Measurements from ENCODE around the gene PRSS16. TPM values are rescaled to one million over a fixed set of nuclear protein-coding genes. Genes with fewer than 3 reads are reported as not detected.

The PRSS16 gene
- total RNA-seq, 3 donors from 2014 or later, result 0.80 to 31.0 (median 12.8) TPM

DNA sequence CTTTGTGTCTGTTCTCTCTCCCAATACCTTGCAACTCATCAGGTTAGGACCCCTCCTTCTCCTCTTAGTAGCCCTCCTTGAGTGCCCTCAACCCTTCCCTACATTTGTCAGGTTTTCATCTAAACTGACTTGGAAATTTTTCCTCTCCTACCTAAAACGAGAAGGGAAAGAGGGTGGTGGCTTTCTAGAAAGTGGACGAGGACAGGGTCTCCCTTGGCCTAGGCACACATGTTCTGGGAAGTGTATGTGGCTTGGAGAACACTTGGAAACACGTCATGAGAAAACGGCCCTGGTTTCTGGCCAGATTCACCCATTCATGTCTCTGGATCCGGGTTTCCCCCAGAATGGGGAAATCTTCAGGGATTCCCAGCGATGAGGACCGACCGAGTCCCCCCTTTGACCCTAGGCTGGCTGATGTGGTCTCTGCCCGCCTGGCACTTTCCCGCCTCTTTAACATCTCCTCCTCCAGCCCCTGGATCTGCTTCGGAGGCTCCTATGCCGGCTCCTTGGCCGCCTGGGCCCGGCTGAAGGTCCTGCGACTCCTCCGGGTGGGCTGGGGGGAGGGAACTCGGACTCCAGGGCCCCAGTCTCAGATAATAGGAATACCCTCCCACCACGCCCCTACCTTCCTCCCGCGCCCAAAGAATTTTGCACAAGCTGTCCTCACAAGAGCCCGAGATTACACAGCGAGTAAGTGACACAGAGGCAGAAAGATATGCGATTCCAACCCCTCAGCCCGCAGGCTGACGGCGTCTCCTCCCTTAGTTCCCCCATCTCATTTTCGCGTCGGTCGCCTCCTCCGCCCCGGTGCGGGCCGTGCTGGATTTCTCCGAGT, 3.0 kb downstream of the PRSS16 start:
- Histone ChIP-seq H3K9me3 (no peaks in the 10 kb centered on the region), H3K27me3 (peaks cover 0 to 33% of the 10 kb centered on the region in 2 donors), H3K36me3 (no peaks in the 10 kb centered on the region), H3K4me3 (peak overlapping the region; percentile 25 to 86 (median 74)), H3K27ac (peak overlapping the region; percentile 89 to 92), H3K4me1 (no peaks in the 10 kb centered on the region)
- TF ChIP-seq POLR2AphosphoS5 (IDR thresholded peaks at IDR 0.05) (no peak), POLR2A (IDR thresholded peaks at IDR 0.05) (no peak)
- TF ChIP-seq, protein P1, sequence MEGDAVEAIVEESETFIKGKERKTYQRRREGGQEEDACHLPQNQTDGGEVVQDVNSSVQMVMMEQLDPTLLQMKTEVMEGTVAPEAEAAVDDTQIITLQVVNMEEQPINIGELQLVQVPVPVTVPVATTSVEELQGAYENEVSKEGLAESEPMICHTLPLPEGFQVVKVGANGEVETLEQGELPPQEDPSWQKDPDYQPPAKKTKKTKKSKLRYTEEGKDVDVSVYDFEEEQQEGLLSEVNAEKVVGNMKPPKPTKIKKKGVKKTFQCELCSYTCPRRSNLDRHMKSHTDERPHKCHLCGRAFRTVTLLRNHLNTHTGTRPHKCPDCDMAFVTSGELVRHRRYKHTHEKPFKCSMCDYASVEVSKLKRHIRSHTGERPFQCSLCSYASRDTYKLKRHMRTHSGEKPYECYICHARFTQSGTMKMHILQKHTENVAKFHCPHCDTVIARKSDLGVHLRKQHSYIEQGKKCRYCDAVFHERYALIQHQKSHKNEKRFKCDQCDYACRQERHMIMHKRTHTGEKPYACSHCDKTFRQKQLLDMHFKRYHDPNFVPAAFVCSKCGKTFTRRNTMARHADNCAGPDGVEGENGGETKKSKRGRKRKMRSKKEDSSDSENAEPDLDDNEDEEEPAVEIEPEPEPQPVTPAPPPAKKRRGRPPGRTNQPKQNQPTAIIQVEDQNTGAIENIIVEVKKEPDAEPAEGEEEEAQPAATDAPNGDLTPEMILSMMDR (IDR thresholded peaks at IDR 0.05), result no peak
- DNase-seq (ENCODE audit: low spot score in 2 of 2), result no peak
- intact Hi-C loops (cut with DNase I; ENCODE audit: low total_unique reads), result no loop called here

DNA sequence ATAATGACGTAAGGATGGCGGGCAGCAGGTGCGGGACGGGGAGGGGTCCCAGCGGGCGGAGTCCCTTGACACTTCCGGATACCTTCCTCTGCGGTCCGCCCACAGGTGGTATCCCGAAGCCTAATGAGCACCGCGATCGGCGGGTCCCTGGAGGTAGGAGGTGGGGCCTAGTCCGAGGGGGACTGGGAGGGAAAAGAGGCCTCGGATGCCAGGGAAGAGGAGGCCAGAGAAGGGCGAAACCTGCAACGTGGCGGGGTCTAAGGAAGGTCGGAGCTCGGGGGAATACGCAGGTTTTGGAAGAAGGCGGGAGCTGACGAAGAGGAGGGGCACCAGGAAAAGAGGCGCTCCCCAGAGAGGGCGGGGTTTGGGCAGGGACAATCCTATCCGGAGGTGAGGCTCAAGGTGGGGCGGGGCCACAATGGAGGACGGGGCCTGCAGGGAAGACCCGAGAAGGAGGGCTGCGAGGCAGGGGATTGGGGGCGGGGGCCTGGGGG, 3.7 kb downstream of the PRSS16 start:
- Histone ChIP-seq H3K9me3 (no peaks in the 10 kb centered on the region), H3K27ac (peak overlapping the region; percentile 89 to 92), H3K36me3 (no peaks in the 10 kb centered on the region), H3K4me3 (peak overlapping the region; percentile 25 to 86 (median 74)), H3K4me1 (no peaks in the 10 kb centered on the region), H3K27me3 (peaks cover 0 to 27% of the 10 kb centered on the region in 2 donors)
- intact Hi-C loops (cut with DNase I; ENCODE audit: low total_unique reads), result no loop called here
- peak; percentile 90 to 92 for DNase-seq (ENCODE audit: low spot score in 2 of 2)
- TF ChIP-seq, protein P1 (IDR thresholded peaks at IDR 0.05), result no peak
- TF ChIP-seq POLR2AphosphoS5 (IDR thresholded peaks at IDR 0.05) (peak in 2 of 3 donors; percentile 10 to 75), POLR2A (IDR thresholded peaks at IDR 0.05) (no peak)

DNA sequence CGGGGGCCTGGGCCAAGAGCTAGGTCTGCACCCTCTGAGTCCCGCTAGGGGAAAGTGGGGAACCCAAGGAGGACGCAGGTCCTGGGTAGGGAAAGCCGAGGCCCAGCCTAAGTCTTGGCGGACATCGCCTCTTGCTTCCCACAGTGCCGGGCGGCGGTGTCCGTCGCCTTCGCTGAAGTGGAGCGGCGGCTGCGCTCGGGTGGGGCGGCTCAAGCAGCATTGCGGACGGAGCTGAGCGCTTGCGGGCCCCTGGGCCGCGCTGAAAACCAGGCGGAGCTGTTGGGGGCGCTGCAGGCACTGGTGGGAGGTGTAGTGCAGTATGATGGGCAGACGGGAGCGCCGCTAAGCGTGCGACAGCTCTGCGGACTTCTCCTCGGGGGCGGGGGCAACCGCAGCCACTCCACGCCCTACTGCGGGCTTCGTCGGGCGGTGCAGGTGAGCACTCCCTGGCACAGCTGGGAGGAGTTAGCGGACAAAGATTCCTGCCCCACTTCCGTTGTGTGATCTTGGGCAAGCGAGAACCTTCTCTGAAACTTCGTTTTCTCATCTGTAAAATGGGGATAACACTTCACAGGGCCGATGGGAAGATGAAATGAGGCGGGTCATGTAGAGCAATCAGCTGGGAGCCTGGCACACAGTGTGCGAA, 4.2 kb downstream of the PRSS16 start:
- peak in 1 of 3 donors; percentile 12 for TF ChIP-seq POLR2AphosphoS5 (IDR thresholded peaks at IDR 0.05)
- no peak for TF ChIP-seq POLR2A (IDR thresholded peaks at IDR 0.05)
- TF ChIP-seq, protein P1 (IDR thresholded peaks at IDR 0.05), result peak in 1 of 3 donors; percentile 22
- peak overlapping the region; percentile 25 to 86 (median 74) for H3K4me3 ChIP-seq
- H3K36me3 ChIP-seq, result no peaks in the 10 kb centered on the region
- DNase-seq (ENCODE audit: low spot score in 2 of 2), result peak; percentile 79
- H3K27ac ChIP-seq, result peak overlapping the region; percentile 89 to 92
- peaks cover 0 to 23% of the 10 kb centered on the region in 2 donors for H3K27me3 ChIP-seq
- no peaks in the 10 kb centered on the region for H3K9me3 ChIP-seq
- intact Hi-C loops (cut with DNase I; ENCODE audit: low total_unique reads), result no loop called here
- no peaks in the 10 kb centered on the region for H3K4me1 ChIP-seq

DNA sequence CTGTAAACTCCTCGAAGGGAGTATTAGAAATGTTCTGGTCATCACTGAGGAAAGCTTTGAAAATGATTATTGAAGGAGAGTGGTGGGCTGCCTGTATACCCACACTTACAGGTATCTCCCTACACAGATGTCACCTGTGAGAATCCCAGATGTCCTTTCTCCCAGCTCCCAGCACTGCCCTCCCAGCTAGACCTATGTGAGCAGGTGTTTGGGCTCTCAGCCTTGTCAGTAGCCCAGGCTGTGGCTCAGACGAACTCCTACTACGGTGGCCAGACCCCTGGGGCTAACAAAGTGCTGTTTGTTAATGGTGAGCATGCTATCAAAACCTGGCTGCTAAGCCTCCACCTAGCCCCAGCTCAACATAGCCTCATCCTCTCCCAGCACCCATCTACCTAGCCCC, 7.1 kb downstream of the PRSS16 start:
- Histone ChIP-seq H3K9me3 (no peaks in the 10 kb centered on the region), H3K4me3 (no peak overlapping the region), H3K27ac (no peak overlapping the region), H3K36me3 (no peaks in the 10 kb centered on the region), H3K4me1 (no peaks in the 10 kb centered on the region), H3K27me3 (peaks cover 0 to 13% of the 10 kb centered on the region in 2 donors)
- TF ChIP-seq, protein P1 (IDR thresholded peaks at IDR 0.05), result no peak
- no peak for TF ChIP-seq POLR2AphosphoS5 (IDR thresholded peaks at IDR 0.05)
- TF ChIP-seq POLR2A (IDR thresholded peaks at IDR 0.05), result no peak
- no peak for DNase-seq (ENCODE audit: low spot score in 2 of 2)
- intact Hi-C loops (cut with DNase I; ENCODE audit: low total_unique reads), result no loop called here

DNA sequence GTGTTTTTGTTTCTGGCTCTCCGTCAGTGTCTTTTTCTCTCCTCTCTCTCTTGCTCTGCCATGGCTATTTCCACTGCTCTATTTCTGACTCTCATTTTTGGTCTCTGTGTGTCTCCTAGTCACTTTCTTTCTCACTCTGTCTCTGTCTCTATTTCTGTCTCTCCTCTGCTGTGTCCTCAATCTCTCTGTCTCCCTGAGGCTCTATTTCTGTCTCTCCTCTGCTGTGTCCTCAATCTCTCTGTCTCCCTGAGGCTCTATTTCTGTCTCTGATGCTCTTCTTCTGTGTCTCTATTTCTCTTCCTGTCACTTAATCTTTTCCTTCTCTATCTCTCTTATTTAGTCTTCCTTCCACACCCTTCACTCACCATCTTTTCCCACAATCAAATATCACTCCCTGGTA, 8.4 kb downstream of the PRSS16 start:
- Histone ChIP-seq H3K4me3 (no peak overlapping the region), H3K27me3 (peaks cover 0 to 24% of the 10 kb centered on the region in 2 donors), H3K4me1 (no peaks in the 10 kb centered on the region), H3K9me3 (no peaks in the 10 kb centered on the region), H3K27ac (no peak overlapping the region), H3K36me3 (no peaks in the 10 kb centered on the region)
- TF ChIP-seq, protein P1 (IDR thresholded peaks at IDR 0.05), result no peak
- no peak for TF ChIP-seq POLR2A (IDR thresholded peaks at IDR 0.05)
- TF ChIP-seq POLR2AphosphoS5 (IDR thresholded peaks at IDR 0.05), result no peak
- DNase-seq (ENCODE audit: low spot score in 2 of 2), result no peak
- intact Hi-C loops (cut with DNase I; ENCODE audit: low total_unique reads), result no loop called here
